Measurements from ENCODE around the gene XPO6.

XPO6 gene

GRCh38 chr16:28069971-28070794 lies 141.6 kb downstream of the XPO6 start:
- H3K27me3 Mint-ChIP-seq = peaks cover 8% of the 10 kb centered on the region
- no peak overlapping the region for H3K4me3 Mint-ChIP-seq
- no peaks in the 10 kb centered on the region for H3K36me3 Mint-ChIP-seq
- no peak overlapping the region for H3K27ac Mint-ChIP-seq
- H3K9me3 Mint-ChIP-seq (ENCODE audit: low read depth) = no peaks in the 10 kb centered on the region
- no peaks in the 10 kb centered on the region for H3K4me1 Mint-ChIP-seq (ENCODE audit: low read depth)

GRCh38 chr16:28068976-28069375 lies 142.8 kb downstream of the XPO6 start:
- Mint-ChIP-seq H3K9me3 (ENCODE audit: low read depth) (no peaks in the 10 kb centered on the region), H3K36me3 (no peaks in the 10 kb centered on the region), H3K4me1 (ENCODE audit: low read depth) (no peaks in the 10 kb centered on the region), H3K4me3 (no peak overlapping the region), H3K27me3 (peaks cover 16% of the 10 kb centered on the region), H3K27ac (no peak overlapping the region)

GRCh38 chr16:28067604-28068379 lies 144.0 kb downstream of the XPO6 start:
- Mint-ChIP-seq H3K27me3 (peaks cover 16% of the 10 kb centered on the region), H3K4me1 (ENCODE audit: low read depth) (no peaks in the 10 kb centered on the region), H3K36me3 (no peaks in the 10 kb centered on the region), H3K4me3 (no peak overlapping the region), H3K27ac (no peak overlapping the region), H3K9me3 (ENCODE audit: low read depth) (no peaks in the 10 kb centered on the region)

GRCh38 chr16:28064706-28065249 lies 147.0 kb downstream of the XPO6 start:
- H3K4me1 Mint-ChIP-seq (ENCODE audit: low read depth) = no peaks in the 10 kb centered on the region
- no peaks in the 10 kb centered on the region for H3K9me3 Mint-ChIP-seq (ENCODE audit: low read depth)
- no peaks in the 10 kb centered on the region for H3K36me3 Mint-ChIP-seq
- peak overlapping the region; percentile 38 for H3K4me3 Mint-ChIP-seq
- no peak overlapping the region for H3K27ac Mint-ChIP-seq
- peaks cover 27% of the 10 kb centered on the region for H3K27me3 Mint-ChIP-seq

- no peak overlapping the region for H3K4me3 Mint-ChIP-seq
- H3K27ac Mint-ChIP-seq = no peak overlapping the region
- peaks cover 32% of the 10 kb centered on the region for H3K27me3 Mint-ChIP-seq
- no peaks in the 10 kb centered on the region for H3K4me1 Mint-ChIP-seq (ENCODE audit: low read depth)
- no peaks in the 10 kb centered on the region for H3K9me3 Mint-ChIP-seq (ENCODE audit: low read depth)
- H3K36me3 Mint-ChIP-seq = no peaks in the 10 kb centered on the region
Observed at GRCh38 chr16:28064150-28064549, 147.6 kb downstream of the XPO6 start.

GRCh38 chr16:28063591-28064061 lies 148.1 kb downstream of the XPO6 start, which contains the start of gene GSG1L:
Gene GSG1L, minus strand, starts transcription at chr16:28063714. Its CDS starts 290 bp downstream, at chr16:28063424.
- Mint-ChIP-seq H3K27me3 (peaks cover 34% of the 10 kb centered on the region), H3K9me3 (ENCODE audit: low read depth) (no peaks in the 10 kb centered on the region), H3K4me1 (ENCODE audit: low read depth) (peaks cover 2% of the 10 kb centered on the region), H3K36me3 (no peaks in the 10 kb centered on the region), H3K27ac (no peak within 1 kb of the TSS), H3K4me3 (no peak within 1 kb of the TSS)

- Mint-ChIP-seq H3K36me3 (no peaks in the 10 kb centered on the region), H3K4me3 (no peak overlapping the region), H3K9me3 (ENCODE audit: low read depth) (no peaks in the 10 kb centered on the region), H3K27ac (no peak overlapping the region), H3K27me3 (peaks cover 35% of the 10 kb centered on the region), H3K4me1 (ENCODE audit: low read depth) (peaks cover 3% of the 10 kb centered on the region)
Observed at GRCh38 chr16:28062847-28063521, 148.8 kb downstream of the XPO6 start.

- H3K27ac Mint-ChIP-seq = no peak overlapping the region
- no peaks in the 10 kb centered on the region for H3K36me3 Mint-ChIP-seq
- H3K27me3 Mint-ChIP-seq = peaks cover 35% of the 10 kb centered on the region
- H3K4me1 Mint-ChIP-seq (ENCODE audit: low read depth) = peaks cover 3% of the 10 kb centered on the region
- no peaks in the 10 kb centered on the region for H3K9me3 Mint-ChIP-seq (ENCODE audit: low read depth)
- no peak overlapping the region for H3K4me3 Mint-ChIP-seq
Observed at GRCh38 chr16:28062261-28062846, 149.4 kb downstream of the XPO6 start.

GRCh38 chr16:28061352-28062101 lies 150.2 kb downstream of the XPO6 start:
- no peaks in the 10 kb centered on the region for H3K9me3 Mint-ChIP-seq (ENCODE audit: low read depth)
- peaks cover 3% of the 10 kb centered on the region for H3K4me1 Mint-ChIP-seq (ENCODE audit: low read depth)
- peaks cover 37% of the 10 kb centered on the region for H3K27me3 Mint-ChIP-seq
- H3K27ac Mint-ChIP-seq = no peak overlapping the region
- H3K4me3 Mint-ChIP-seq = peak overlapping the region; percentile 28
- no peaks in the 10 kb centered on the region for H3K36me3 Mint-ChIP-seq

GRCh38 chr16:28059841-28060575 lies 151.8 kb downstream of the XPO6 start:
- Mint-ChIP-seq H3K27ac (no peak overlapping the region), H3K4me1 (ENCODE audit: low read depth) (peaks cover 3% of the 10 kb centered on the region), H3K36me3 (no peaks in the 10 kb centered on the region), H3K4me3 (no peak overlapping the region), H3K27me3 (peaks cover 30% of the 10 kb centered on the region), H3K9me3 (ENCODE audit: low read depth) (no peaks in the 10 kb centered on the region)

- H3K27ac Mint-ChIP-seq = no peak overlapping the region
- H3K36me3 Mint-ChIP-seq = no peaks in the 10 kb centered on the region
- H3K9me3 Mint-ChIP-seq (ENCODE audit: low read depth) = no peaks in the 10 kb centered on the region
- peaks cover 3% of the 10 kb centered on the region for H3K4me1 Mint-ChIP-seq (ENCODE audit: low read depth)
- no peak overlapping the region for H3K4me3 Mint-ChIP-seq
- H3K27me3 Mint-ChIP-seq = peaks cover 22% of the 10 kb centered on the region
Observed at GRCh38 chr16:28058839-28059589, 152.8 kb downstream of the XPO6 start.

GRCh38 chr16:28057949-28058348 lies 153.8 kb downstream of the XPO6 start:
- Mint-ChIP-seq H3K4me3 (no peak overlapping the region), H3K27ac (no peak overlapping the region), H3K27me3 (peaks cover 25% of the 10 kb centered on the region)

GRCh38 chr16:28053461-28053860 lies 158.3 kb downstream of the XPO6 start:
- Mint-ChIP-seq H3K27me3 (peaks cover 5% of the 10 kb centered on the region), H3K4me3 (no peak overlapping the region), H3K36me3 (no peaks in the 10 kb centered on the region), H3K4me1 (ENCODE audit: low read depth) (no peaks in the 10 kb centered on the region), H3K27ac (no peak overlapping the region), H3K9me3 (ENCODE audit: low read depth) (peaks cover 5% of the 10 kb centered on the region)

More at GRCh38 chr16:28057949-28058348, 153.8 kb downstream of the XPO6 start:
- Mint-ChIP-seq H3K4me1 (ENCODE audit: low read depth) (peaks cover 3% of the 10 kb centered on the region), H3K9me3 (ENCODE audit: low read depth) (no peaks in the 10 kb centered on the region), H3K36me3 (no peaks in the 10 kb centered on the region)
